Measurements from ENCODE around the gene MPP4. TPM values are rescaled to one million over a fixed set of nuclear protein-coding genes. Genes with fewer than 3 reads are reported as not detected.

MPP4 gene
- polyA plus RNA-seq, 1 donor from 2014 or later, result 0.38 TPM

GRCh38 chr2:201633661-201634249 is 64.7 kb downstream of the MPP4 start:
- Histone ChIP-seq H3K9ac (ENCODE audit: low read length) (no peak overlapping the region), H4K20me1 (ENCODE audit: insufficient read depth) (no peaks in the 10 kb centered on the region), H3K9me3 (ENCODE audit: low read length) (no peaks in the 10 kb centered on the region), H3K9me2 (ENCODE audit: insufficient read depth, low read length) (no peaks in the 10 kb centered on the region), H3K27me3 (ENCODE audit: insufficient read depth, low read depth, low read length) (no peaks in the 10 kb centered on the region), H3K4me2 (ENCODE audit: low read length) (no peak overlapping the region), H3K36me3 (ENCODE audit: insufficient read depth, low read length) (peaks cover 17% of the 10 kb centered on the region), H3K4me3 (ENCODE audit: low read length) (no peak overlapping the region), H3K27ac (ENCODE audit: low read length) (no peak overlapping the region), H2AFZ (ENCODE audit: low read depth, low read length) (no peak overlapping the region), H3F3A (ENCODE audit: insufficient read depth, low read length, poor library complexity, severe bottlenecking) (no peaks in the 10 kb centered on the region), H3K79me2 (replicated peaks; ENCODE audit: insufficient read depth, low read length) (no peaks in the 10 kb centered on the region)
- TF ChIP-seq POLR2AphosphoS5 (IDR thresholded peaks at IDR 0.05) (no peak), MXI1 (conservative IDR thresholded peaks at IDR 0.05; ENCODE audit: poor library complexity, severe bottlenecking) (no peak), EZH2 (IDR thresholded peaks at IDR 0.05; ENCODE audit: borderline replicate concordance, insufficient read depth, low read length, poor library complexity, severe bottlenecking) (no peak), RAD21 (conservative IDR thresholded peaks at IDR 0.05) (no peak), TAF1 (IDR thresholded peaks at IDR 0.05; ENCODE audit: low read depth) (no peak), SMC3 (conservative IDR thresholded peaks at IDR 0.05; ENCODE audit: poor library complexity) (no peak), CTCF (IDR thresholded peaks at IDR 0.05; ENCODE audit: poor library complexity, severe bottlenecking) (no peak)

- H3K9me3 ChIP-seq (ENCODE audit: low read length), result no peaks in the 10 kb centered on the region
- H3K4me3 ChIP-seq (ENCODE audit: low read length), result no peak overlapping the region
- no peaks in the 10 kb centered on the region for H3K9me2 ChIP-seq (ENCODE audit: insufficient read depth, low read length)
- H3K27ac ChIP-seq (ENCODE audit: low read length), result no peak overlapping the region
- peaks cover 10% of the 10 kb centered on the region for H3K36me3 ChIP-seq (ENCODE audit: insufficient read depth, low read length)
- no peak overlapping the region for H2AFZ ChIP-seq (ENCODE audit: low read depth, low read length)
- no peaks in the 10 kb centered on the region for H3K27me3 ChIP-seq (ENCODE audit: insufficient read depth, low read depth, low read length)
- H3K9ac ChIP-seq (ENCODE audit: low read length), result no peak overlapping the region
- no peaks in the 10 kb centered on the region for H4K20me1 ChIP-seq (ENCODE audit: insufficient read depth)
- no peaks in the 10 kb centered on the region for H3K79me2 ChIP-seq (replicated peaks; ENCODE audit: insufficient read depth, low read length)
- no peaks in the 10 kb centered on the region for H3F3A ChIP-seq (ENCODE audit: insufficient read depth, low read length, poor library complexity, severe bottlenecking)
- TF ChIP-seq POLR2AphosphoS5 (IDR thresholded peaks at IDR 0.05) (no peak), CTCF (IDR thresholded peaks at IDR 0.05; ENCODE audit: poor library complexity, severe bottlenecking) (no peak), TAF1 (IDR thresholded peaks at IDR 0.05; ENCODE audit: low read depth) (no peak), RAD21 (conservative IDR thresholded peaks at IDR 0.05) (no peak), REST (IDR thresholded peaks at IDR 0.05; ENCODE audit: borderline replicate concordance) (no peak), SMC3 (conservative IDR thresholded peaks at IDR 0.05; ENCODE audit: poor library complexity) (no peak), EP300 (conservative IDR thresholded peaks at IDR 0.05; ENCODE audit: poor library complexity, severe bottlenecking) (no peak), EZH2 (IDR thresholded peaks at IDR 0.05; ENCODE audit: borderline replicate concordance, insufficient read depth, low read length, poor library complexity, severe bottlenecking) (no peak), MXI1 (conservative IDR thresholded peaks at IDR 0.05; ENCODE audit: poor library complexity, severe bottlenecking) (no peak)
- no peak overlapping the region for H3K4me2 ChIP-seq (ENCODE audit: low read length)
Observed at GRCh38 chr2:201631041-201631440, 67.4 kb downstream of the MPP4 start.
